SJCRH30 (cell line): ENCODE data around the gene PDZD2. TPM values are rescaled to one million over a fixed set of nuclear protein-coding genes. Genes with fewer than 3 reads are reported as not detected.
"Not testable (repeated sequence)": the region's sequence is repeated elsewhere in the genome, so short reads cannot be mapped to it uniquely, and the experiment has no call there.

Experiments
- DNase-seq, 2 experiments: peaks; one replicate each; pipeline ENCODE4 v3.0.0-alpha.2; 2015 to 2020
- H3K27ac ChIP-seq: fragments of 250-450 bp; sonication (Bioruptor Pico); 2 replicates; pipeline ENCODE4 v1.5.1; 2020; ENCODE audit warnings: mild to moderate bottlenecking, moderate library complexity
- H3K27me3 ChIP-seq: fragments of 250-450 bp; sonication (Bioruptor Pico); 2 replicates; pipeline ENCODE4 v1.5.1; 2020; ENCODE audit warnings: mild to moderate bottlenecking, moderate library complexity
- H3K36me3 ChIP-seq: fragments of 250-450 bp; sonication (Bioruptor Pico); 2 replicates; pipeline ENCODE4 v1.5.1; 2020; ENCODE audit warnings: mild to moderate bottlenecking, moderate library complexity
- H3K4me1 ChIP-seq: fragments of 250-450 bp; sonication (Bioruptor Pico); 2 replicates; pipeline ENCODE4 v1.5.1; 2020; ENCODE audit warnings: mild to moderate bottlenecking, moderate library complexity
- H3K4me3 ChIP-seq: fragments of 250-450 bp; sonication (Bioruptor Pico); 2 replicates; pipeline ENCODE4 v1.5.1; 2020; ENCODE audit warnings: mild to moderate bottlenecking, moderate library complexity
- H3K9me3 ChIP-seq: fragments of 250-450 bp; sonication (Bioruptor Pico); replicated peaks from 2 replicates; pipeline ENCODE4 v1.5.1; 2020; ENCODE audit warnings: mild to moderate bottlenecking, moderate library complexity
- total RNA-seq: library from RNA; depleted of rRNA; stranded (reverse); fragments of >200 nt; shearing (Covaris generic); gene quantifications from 2 replicates; pipeline ENCODE4 v1.2.3, GENCODE V29; 2014

The PDZD2 gene
- total RNA-seq, 1 experiment from 2014 or later: 0.47 TPM

- DNase-seq: no peak
Observed at GRCh38 chr5:32020946-32021345, 382.0 kb downstream of the PDZD2 start.

GRCh38 chr5:32021771-32022170 is 382.8 kb downstream of the PDZD2 start:
- no peaks in the 10 kb centered on the region for H3K27me3 ChIP-seq
- no peak overlapping the region for H3K27ac ChIP-seq
- no peaks in the 10 kb centered on the region for H3K4me1 ChIP-seq
- DNase-seq: no peak
- H3K9me3 ChIP-seq: no peaks in the 10 kb centered on the region
- H3K36me3 ChIP-seq: no peaks in the 10 kb centered on the region
- no peak overlapping the region for H3K4me3 ChIP-seq

More at GRCh38 chr5:32020946-32021345, 382.0 kb downstream of the PDZD2 start:
- H3K36me3 ChIP-seq: no peaks in the 10 kb centered on the region
- no peak overlapping the region for H3K4me3 ChIP-seq
- H3K9me3 ChIP-seq: no peaks in the 10 kb centered on the region
- no peaks in the 10 kb centered on the region for H3K4me1 ChIP-seq
- H3K27ac ChIP-seq: no peak overlapping the region
- no peaks in the 10 kb centered on the region; the same call in 1 of the 2 replicates for H3K27me3 ChIP-seq

- Histone ChIP-seq H3K27ac (no peak overlapping the region), H3K9me3 (no peaks in the 10 kb centered on the region), H3K27me3 (no peaks in the 10 kb centered on the region), H3K4me3 (no peak overlapping the region), H3K4me1 (no peaks in the 10 kb centered on the region), H3K36me3 (no peaks in the 10 kb centered on the region)
- DNase-seq: no peak
Observed at GRCh38 chr5:32022638-32023037, 383.7 kb downstream of the PDZD2 start.

GRCh38 chr5:32023816-32024215 is 384.9 kb downstream of the PDZD2 start:
- Histone ChIP-seq H3K36me3 (no peaks in the 10 kb centered on the region), H3K4me3 (no peak overlapping the region), H3K27ac (no peak overlapping the region), H3K27me3 (no peaks in the 10 kb centered on the region), H3K4me1 (peaks cover 3% of the 10 kb centered on the region; the same call in 1 of the 2 replicates), H3K9me3 (no peaks in the 10 kb centered on the region)
- no peak for DNase-seq

GRCh38 chr5:32024751-32025150 is 385.8 kb downstream of the PDZD2 start:
- Histone ChIP-seq H3K27ac (no peak overlapping the region), H3K36me3 (no peaks in the 10 kb centered on the region), H3K27me3 (no peaks in the 10 kb centered on the region), H3K4me1 (peaks cover 3% of the 10 kb centered on the region; the same call in 1 of the 2 replicates), H3K4me3 (no peak overlapping the region), H3K9me3 (no peaks in the 10 kb centered on the region)
- DNase-seq: no peak

- no peaks in the 10 kb centered on the region for H3K36me3 ChIP-seq
- H3K4me3 ChIP-seq: peak overlapping the region; percentile 35
- DNase-seq: peak in 1 of 2 experiments; percentile 27
- H3K9me3 ChIP-seq: no peaks in the 10 kb centered on the region
- H3K27ac ChIP-seq: peak overlapping the region; percentile 67
- peaks cover 3% of the 10 kb centered on the region; the same call in 1 of the 2 replicates for H3K4me1 ChIP-seq
- no peaks in the 10 kb centered on the region for H3K27me3 ChIP-seq
Observed at GRCh38 chr5:32027093-32027716, 388.3 kb downstream of the PDZD2 start.

GRCh38 chr5:32027717-32028458 is 389.0 kb downstream of the PDZD2 start:
- Histone ChIP-seq H3K9me3 (no peaks in the 10 kb centered on the region), H3K27me3 (no peaks in the 10 kb centered on the region), H3K4me1 (peaks cover 3% of the 10 kb centered on the region), H3K27ac (peak overlapping the region; percentile 67), H3K36me3 (no peaks in the 10 kb centered on the region), H3K4me3 (peak overlapping the region; percentile 35)
- peak; percentile 70 to 87 for DNase-seq

GRCh38 chr5:32029261-32029660 is 390.3 kb downstream of the PDZD2 start:
- Histone ChIP-seq H3K27me3 (no peaks in the 10 kb centered on the region), H3K27ac (no peak overlapping the region), H3K9me3 (no peaks in the 10 kb centered on the region), H3K4me3 (no peak overlapping the region), H3K4me1 (peaks cover 6% of the 10 kb centered on the region), H3K36me3 (no peaks in the 10 kb centered on the region)
- no peak for DNase-seq

- Histone ChIP-seq H3K4me3 (no peak overlapping the region), H3K27ac (no peak overlapping the region)
- no peak for DNase-seq
Observed at GRCh38 chr5:32029781-32030180, 390.9 kb downstream of the PDZD2 start.

GRCh38 chr5:32030222-32030621 is 391.3 kb downstream of the PDZD2 start:
- peaks cover 6% of the 10 kb centered on the region for H3K4me1 ChIP-seq
- H3K36me3 ChIP-seq: no peaks in the 10 kb centered on the region
- no peak overlapping the region for H3K27ac ChIP-seq
- no peaks in the 10 kb centered on the region for H3K27me3 ChIP-seq
- no peak for DNase-seq
- no peaks in the 10 kb centered on the region for H3K9me3 ChIP-seq
- no peak overlapping the region for H3K4me3 ChIP-seq

More at GRCh38 chr5:32029781-32030180, 390.9 kb downstream of the PDZD2 start:
- peaks cover 6% of the 10 kb centered on the region for H3K4me1 ChIP-seq
- H3K9me3 ChIP-seq: no peaks in the 10 kb centered on the region
- H3K36me3 ChIP-seq: no peaks in the 10 kb centered on the region
- H3K27me3 ChIP-seq: no peaks in the 10 kb centered on the region

GRCh38 chr5:32030686-32031085 is 391.8 kb downstream of the PDZD2 start:
- H3K4me1 ChIP-seq: peaks cover 6% of the 10 kb centered on the region
- H3K27ac ChIP-seq: no peak overlapping the region
- no peak for DNase-seq
- H3K9me3 ChIP-seq: no peaks in the 10 kb centered on the region
- H3K27me3 ChIP-seq: no peaks in the 10 kb centered on the region
- no peak overlapping the region for H3K4me3 ChIP-seq
- no peaks in the 10 kb centered on the region for H3K36me3 ChIP-seq

GRCh38 chr5:32031089-32031488 is 392.2 kb downstream of the PDZD2 start:
- no peak for DNase-seq
- no peak overlapping the region for H3K27ac ChIP-seq

GRCh38 chr5:32038523-32038922 is 399.6 kb downstream of the PDZD2 start:
- DNase-seq: no peak
- H3K9me3 ChIP-seq: no peaks in the 10 kb centered on the region
- no peaks in the 10 kb centered on the region for H3K4me1 ChIP-seq
- H3K27me3 ChIP-seq: no peaks in the 10 kb centered on the region
- no peak overlapping the region for H3K27ac ChIP-seq
- no peak overlapping the region for H3K4me3 ChIP-seq
- H3K36me3 ChIP-seq: no peaks in the 10 kb centered on the region

More at GRCh38 chr5:32031089-32031488, 392.2 kb downstream of the PDZD2 start:
- Histone ChIP-seq H3K27me3 (no peaks in the 10 kb centered on the region), H3K4me3 (no peak overlapping the region), H3K36me3 (no peaks in the 10 kb centered on the region), H3K4me1 (peaks cover 6% of the 10 kb centered on the region), H3K9me3 (no peaks in the 10 kb centered on the region)

- not testable (repeated sequence) for H3K27ac ChIP-seq, H3K4me1 ChIP-seq, H3K9me3 ChIP-seq, H3K27me3 ChIP-seq, H3K36me3 ChIP-seq, DNase-seq, H3K4me3 ChIP-seq
Observed at GRCh38 chr5:32039133-32039532, 400.2 kb downstream of the PDZD2 start.

- H3K27me3 ChIP-seq, DNase-seq, H3K4me1 ChIP-seq, H3K27ac ChIP-seq, H3K36me3 ChIP-seq, H3K9me3 ChIP-seq, H3K4me3 ChIP-seq: not testable (repeated sequence)
Observed at GRCh38 chr5:32039601-32040000, 400.7 kb downstream of the PDZD2 start.
